ENCODE measurements around the gene FAM8A1. TPM values are rescaled to one million over a fixed set of nuclear protein-coding genes. Genes with fewer than 3 reads are reported as not detected.

FAM8A1 gene
- total and polyA plus RNA-seq, 9 of the 15 experiments (the other 6 are each of a cell fraction or from before 2014, with no cell fraction given) = 4.9 to 23.6 (median 14.2) TPM

- ATAC-seq = no peak
- H3K27ac ChIP-seq (ENCODE audit: extremely low read depth, low read depth, low read length) = no peak overlapping the region
- no peak overlapping the region for H3K9ac ChIP-seq (ENCODE audit: insufficient read depth in 1 of 2, low read depth in 2 of 2, low read length in 2 of 2)
- H3K9me1 ChIP-seq (ENCODE audit: control insufficient read depth, insufficient read depth, low read length) = no peaks in the 10 kb centered on the region
- in situ Hi-C loops (cut with MboI) (no loop called here), intact Hi-C loops (cut with micrococcal nuclease) (no loop called here)
- H4K20me1 ChIP-seq (replicated peaks; ENCODE audit: control insufficient read depth, insufficient read depth, low read length) = no peaks in the 10 kb centered on the region
- H3K79me2 ChIP-seq (ENCODE audit: control insufficient read depth, insufficient read depth, low read length) = peaks cover 73% of the 10 kb centered on the region
- H3K27me3 ChIP-seq (ENCODE audit: control insufficient read depth in 2 of 2, insufficient read depth in 2 of 2, low read length in 2 of 2) = no peaks in the 10 kb centered on the region
- no peak overlapping the region for H3K4me2 ChIP-seq (ENCODE audit: insufficient read depth, low read length)
- peaks cover 93% of the 10 kb centered on the region for H3K36me3 ChIP-seq (ENCODE audit: control insufficient read depth, insufficient read depth, low read length)
- TF ChIP-seq ZNF239 (CRISPR knock-in tag; IDR thresholded peaks at IDR 0.05) = no peak
- no peak for TF ChIP-seq HMBOX1 (IDR thresholded peaks at IDR 0.05)
- TF ChIP-seq ZNF324 (CRISPR knock-in tag; IDR thresholded peaks at IDR 0.05) = no peak
- TF ChIP-seq HNRNPH1 (optimal IDR thresholded peaks at IDR 0.05; ENCODE audit: low read depth, low read length) = no peak
- peak; percentile 15 for TF ChIP-seq POLR2B (IDR thresholded peaks at IDR 0.05; ENCODE audit: low read depth, partially characterized antibody)
- TF ChIP-seq SRSF7 (optimal IDR thresholded peaks at IDR 0.05; ENCODE audit: low read depth, low read length) = no peak
- no peak for TF ChIP-seq OTX1 (CRISPR knock-in tag; IDR thresholded peaks at IDR 0.05)
- peak; percentile 18; the same call in 1 of the 2 replicates for TF ChIP-seq MEF2A (IDR thresholded peaks at IDR 0.05; ENCODE audit: control insufficient read depth, low read depth, low read length)
- ChIA-PET POLR2A (interaction anchor here (0.9 to 1.2 kb wide), 6 partner anchors 9 to 18 kb away, joined by 3 to 7 read pairs (median 5); no protein-coding TSS in a partner anchor), CTCF (ENCODE audit: low intra/inter-chr PET ratio) (no interaction called here)
- H2AFZ ChIP-seq (ENCODE audit: low read depth, low read length) = no peak overlapping the region
- H3K4me3 ChIP-seq = no peak overlapping the region
- DNase-seq (ENCODE audit: extremely low read depth in 1 of 4, low spot score in 3 of 4) = no peak
- H3K9me3 ChIP-seq (replicated peaks; ENCODE audit: control insufficient read depth, insufficient read depth, low read depth, low read length) = no peaks in the 10 kb centered on the region
- 91% methylated on average over 2 of the region's 2 CpGs for WGBS (ENCODE audit: insufficient coverage, low coverage, missing lambda C conversion rate)
- H3K4me1 ChIP-seq (replicated peaks in 1 of 2; ENCODE audit: control insufficient read depth in 2 of 2, insufficient read depth in 2 of 2, low read length in 2 of 2) = no peaks in the 10 kb centered on the region
- BruUV-seq (replicated peaks) = no TSS peak
- FAIRE-seq = no peak
Observed at GRCh38 chr6:17621003-17621402, 20.9 kb downstream of the FAM8A1 start.

Data from K562 (cell line).